G401 (cell line): Measurements from ENCODE around the gene RIC3. TPM values are rescaled to one million over a fixed set of nuclear protein-coding genes. Genes with fewer than 3 reads are reported as not detected.

Source experiments
- DNase-seq: peaks from one replicate; pipeline ENCODE4 v3.0.0-alpha.2; 2015; ENCODE audit warnings: low spot score
- in situ Hi-C: cut with HindIII; loops from 2 replicates; pipeline ENCODE4 v1.10.0; 2016; ENCODE audit warnings: low sequenced_read_pairs, mixed read lengths
- total RNA-seq: library from RNA; depleted of rRNA; stranded (reverse); fragments of >200 nt; shearing (Covaris generic); gene quantifications from 2 replicates; pipeline ENCODE4 v1.2.3, GENCODE V29; 2014; rRNA removed

Gene RIC3
- not detected in 2 replicates for total RNA-seq

GRCh38 chr11:8168485-8169257 lies at the start of gene RIC3:
RIC3 (minus strand) TSS chr11:8169025; CDS start chr11:8168989, 36 bp downstream.
- peak; percentile 78 for DNase-seq

GRCh38 chr11:8218409-8218808 lies 49.6 kb upstream of the RIC3 start:
- DNase-seq = no peak
- in situ Hi-C loops = no loop called here

More at GRCh38 chr11:8168485-8169257, at the start of gene RIC3:
- in situ Hi-C loops = no loop called here

GRCh38 chr11:8217926-8218325 lies 49.1 kb upstream of the RIC3 start:
- no peak for DNase-seq
- in situ Hi-C loops = no loop called here

- no peak for DNase-seq
- in situ Hi-C loops = no loop called here
These were observed 48.3 kb upstream of the RIC3 start for GRCh38 chr11:8217136-8217535.

GRCh38 chr11:8213376-8213775 lies 44.6 kb upstream of the RIC3 start:
- in situ Hi-C loops = no loop called here

GRCh38 chr11:8209208-8209807 lies 40.5 kb upstream of the RIC3 start:
- in situ Hi-C loops = no loop called here
- no peak for DNase-seq

More at GRCh38 chr11:8213376-8213775, 44.6 kb upstream of the RIC3 start:
- no peak for DNase-seq

- DNase-seq = no peak
- in situ Hi-C loops = no loop called here
These were observed 38.5 kb upstream of the RIC3 start for GRCh38 chr11:8207080-8208000.

- peak; percentile 21 for DNase-seq
- in situ Hi-C loops = no loop called here
These were observed 37.6 kb upstream of the RIC3 start for GRCh38 chr11:8206251-8207079.

- in situ Hi-C loops = no loop called here
These were observed 36.7 kb upstream of the RIC3 start for GRCh38 chr11:8205566-8205965.

GRCh38 chr11:8204596-8204995 lies 35.8 kb upstream of the RIC3 start:
- in situ Hi-C loops = no loop called here
- DNase-seq = no peak

More at GRCh38 chr11:8205566-8205965, 36.7 kb upstream of the RIC3 start:
- no peak for DNase-seq

GRCh38 chr11:8204025-8204424 lies 35.2 kb upstream of the RIC3 start:
- in situ Hi-C loops = no loop called here
- no peak for DNase-seq

- in situ Hi-C loops = no loop called here
- no peak for DNase-seq
These were observed 34.5 kb upstream of the RIC3 start for GRCh38 chr11:8203414-8203715.

GRCh38 chr11:8202516-8203413 lies 33.9 kb upstream of the RIC3 start:
- in situ Hi-C loops = no loop called here
- DNase-seq = no peak

GRCh38 chr11:8201644-8202365 lies 33.0 kb upstream of the RIC3 start:
- in situ Hi-C loops = no loop called here
- DNase-seq = no peak

- in situ Hi-C loops = no loop called here
These were observed 30.9 kb upstream of the RIC3 start for GRCh38 chr11:8199676-8200075.

GRCh38 chr11:8196749-8197148 lies 27.9 kb upstream of the RIC3 start:
- in situ Hi-C loops = no loop called here
- DNase-seq = no peak

More at GRCh38 chr11:8199676-8200075, 30.9 kb upstream of the RIC3 start:
- DNase-seq = no peak

- DNase-seq = no peak
- in situ Hi-C loops = no loop called here
These were observed 26.1 kb upstream of the RIC3 start for GRCh38 chr11:8194956-8195355.

GRCh38 chr11:8192896-8193209 lies 24.0 kb upstream of the RIC3 start:
- no peak for DNase-seq
- in situ Hi-C loops = no loop called here
